IPS-11a (cell line): ENCODE results near the gene PRRC2B.
"Not testable (repeated sequence)": the region's sequence is repeated elsewhere in the genome, so short reads cannot be mapped to it uniquely, and the experiment has no call there.

Experiments used
- H3K4me3 ChIP-seq: one replicate; pipeline ENCODE4 v1.5.1; 2013; ENCODE audit warnings: low read depth, low read length, control low read depth

PRRC2B gene

DNA sequence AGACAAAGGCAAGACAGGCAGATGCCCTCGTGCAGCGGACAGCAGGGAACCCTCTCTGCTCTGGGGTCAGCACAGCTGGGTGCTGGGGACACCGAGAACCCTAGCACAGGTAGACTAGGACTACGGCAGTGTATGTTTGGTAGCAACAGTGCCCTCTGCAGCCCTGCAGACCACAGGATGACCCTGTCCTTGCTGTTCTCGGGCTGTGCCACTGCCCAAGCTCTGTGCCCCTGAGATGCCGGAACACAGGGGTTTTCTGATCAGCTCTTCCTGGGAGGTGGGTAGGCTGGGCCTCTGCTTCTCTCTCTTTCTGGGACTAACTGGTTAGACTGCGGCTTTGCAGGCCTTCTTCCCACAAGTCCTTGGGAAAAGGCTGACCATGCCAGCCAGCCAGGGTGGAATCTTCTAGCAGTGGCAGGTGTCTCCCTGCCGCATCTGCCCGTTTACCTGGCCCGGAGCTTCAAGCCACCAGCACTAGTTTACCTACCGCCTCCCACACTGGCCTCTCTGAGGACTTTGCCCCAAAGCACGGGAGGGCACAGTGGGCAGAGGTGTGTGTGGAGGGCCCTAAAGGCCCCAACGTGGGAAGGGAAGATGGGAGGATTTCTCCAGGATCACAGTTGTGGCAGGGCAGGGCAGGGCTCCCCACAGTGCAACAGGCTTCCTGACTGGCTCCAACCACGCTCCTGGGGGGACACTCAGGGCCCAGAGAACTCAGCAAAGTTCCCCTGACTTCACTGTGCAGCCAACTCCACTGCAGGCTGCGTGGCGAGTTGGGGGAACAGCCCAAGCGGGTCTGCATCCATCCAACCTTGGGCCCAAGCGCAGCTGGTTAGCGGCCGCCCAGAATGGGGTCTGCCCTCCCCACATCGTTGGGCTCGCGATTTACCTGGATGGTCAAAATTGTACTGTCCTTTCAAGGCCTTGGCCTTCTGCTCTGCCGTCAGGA lies 136.0 kb downstream of the PRRC2B start:
- peak overlapping the region; percentile 70 for H3K4me3 ChIP-seq

DNA sequence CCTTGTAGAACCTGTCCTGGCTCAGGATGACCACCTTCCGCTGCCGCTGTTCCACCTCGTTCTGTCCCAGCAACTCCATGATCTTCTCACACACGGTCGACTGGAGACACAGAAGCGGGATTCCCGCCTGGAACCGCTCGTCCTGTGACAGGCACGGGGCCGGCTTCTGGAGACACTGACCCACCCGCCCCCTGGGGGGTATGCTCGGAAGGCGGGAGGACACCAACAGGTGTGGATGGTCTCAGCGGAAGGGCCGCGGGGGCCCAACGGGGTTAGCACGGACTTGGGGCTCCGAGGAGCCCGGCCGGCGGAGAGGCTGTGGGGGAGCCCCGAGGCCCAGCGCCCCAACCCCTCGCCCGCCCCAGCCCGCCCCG lies 136.6 kb downstream of the PRRC2B start:
- peak overlapping the region; percentile 70 for H3K4me3 ChIP-seq

DNA sequence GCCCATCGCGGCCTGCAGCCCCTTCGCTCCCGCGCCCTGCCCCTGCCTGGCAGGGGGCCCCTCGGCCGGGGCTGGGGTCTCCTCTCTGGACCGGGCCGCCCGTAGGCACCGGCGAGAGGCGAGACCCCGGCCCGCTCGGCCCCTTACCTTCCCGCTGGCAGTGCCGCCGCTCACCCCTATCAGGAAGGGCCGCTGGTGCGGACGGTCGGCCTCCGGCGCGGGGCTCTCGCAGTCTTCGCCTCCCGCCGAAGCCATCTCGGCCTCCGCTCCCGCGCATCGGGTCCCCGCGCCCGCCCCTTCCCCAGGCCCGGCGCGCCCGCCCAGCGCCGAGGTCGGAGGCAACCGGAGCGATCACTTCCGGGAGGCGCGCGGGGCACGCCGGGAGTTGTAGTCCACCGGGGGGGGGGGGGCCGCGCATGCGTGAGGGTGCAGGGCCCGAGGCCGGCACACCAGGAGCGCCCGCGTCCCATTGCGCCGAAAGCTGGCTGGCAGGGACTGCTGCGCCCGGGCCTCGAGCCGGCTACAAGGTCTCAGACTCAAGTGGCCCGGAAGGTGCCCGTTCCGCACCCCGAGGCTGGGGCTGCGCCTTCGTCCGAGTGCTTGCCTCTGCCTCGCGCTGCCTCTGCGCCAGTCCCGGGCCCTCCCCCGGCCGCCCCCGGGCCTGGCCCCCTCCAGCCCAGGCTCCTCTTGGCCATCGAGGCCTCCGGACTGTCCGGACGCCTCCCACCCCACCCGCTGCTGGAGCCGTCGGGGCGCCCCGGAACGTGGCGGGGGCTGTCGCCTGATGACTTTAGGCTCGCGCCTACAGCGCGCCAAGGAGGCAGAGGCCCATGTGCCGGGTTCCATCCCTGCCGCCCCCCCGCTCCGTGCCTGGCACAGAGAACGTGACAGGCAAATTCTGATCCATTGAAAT lies 137.3 kb downstream of the PRRC2B start, which contains the start of gene UCK1:
Gene UCK1, minus strand, starts transcription at position 344 of the 913 bp plus-strand sequence. Its CDS starts 89 bp downstream, at position 255.
- H3K4me3 ChIP-seq: peak within 1 kb of the TSS; percentile 70

DNA sequence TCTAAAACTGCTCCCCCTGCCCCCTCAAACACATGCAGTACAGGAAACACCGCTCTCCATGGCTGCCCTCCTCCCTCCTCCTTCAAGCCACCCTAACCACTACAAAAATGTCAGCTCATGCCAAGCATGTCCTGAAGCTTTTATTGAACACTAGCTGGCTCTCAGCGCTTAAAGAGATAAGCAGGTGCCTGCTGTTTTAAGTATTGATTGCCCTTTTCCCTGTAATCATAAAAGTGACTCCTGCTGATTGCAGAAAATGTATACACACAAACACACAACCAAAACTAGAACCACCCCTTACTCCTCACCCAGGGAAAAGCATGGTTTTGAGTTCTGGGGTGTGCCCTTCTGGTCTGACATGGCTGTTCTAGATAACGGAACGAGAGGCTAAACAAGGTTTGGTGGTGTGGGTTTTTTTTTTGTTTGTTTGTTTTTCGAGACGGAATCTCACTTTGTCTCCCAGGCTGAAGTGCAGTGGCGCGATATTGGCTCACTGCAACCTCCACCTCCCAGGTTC lies 140.9 kb downstream of the PRRC2B start:
- no peak overlapping the region for H3K4me3 ChIP-seq

DNA sequence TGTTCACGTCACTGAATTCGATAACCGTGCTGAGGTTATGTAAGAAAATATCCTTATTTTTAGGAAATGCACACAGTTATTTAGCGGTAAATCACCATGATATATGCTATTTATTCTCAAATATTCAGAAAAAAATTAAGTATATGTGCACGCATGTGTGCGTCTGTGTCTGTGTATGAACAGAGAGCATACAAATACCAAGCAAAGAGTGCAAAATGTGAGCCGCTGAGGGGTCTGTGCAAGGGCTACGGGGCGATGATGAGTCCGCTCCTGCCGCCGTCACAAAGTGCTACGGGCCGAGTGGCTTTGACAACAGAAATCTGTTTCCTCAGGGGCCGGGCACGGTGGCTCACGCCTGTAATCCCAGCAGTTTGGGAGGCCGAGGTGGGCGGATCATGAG lies 144.1 kb downstream of the PRRC2B start:
- no peak overlapping the region for H3K4me3 ChIP-seq

DNA sequence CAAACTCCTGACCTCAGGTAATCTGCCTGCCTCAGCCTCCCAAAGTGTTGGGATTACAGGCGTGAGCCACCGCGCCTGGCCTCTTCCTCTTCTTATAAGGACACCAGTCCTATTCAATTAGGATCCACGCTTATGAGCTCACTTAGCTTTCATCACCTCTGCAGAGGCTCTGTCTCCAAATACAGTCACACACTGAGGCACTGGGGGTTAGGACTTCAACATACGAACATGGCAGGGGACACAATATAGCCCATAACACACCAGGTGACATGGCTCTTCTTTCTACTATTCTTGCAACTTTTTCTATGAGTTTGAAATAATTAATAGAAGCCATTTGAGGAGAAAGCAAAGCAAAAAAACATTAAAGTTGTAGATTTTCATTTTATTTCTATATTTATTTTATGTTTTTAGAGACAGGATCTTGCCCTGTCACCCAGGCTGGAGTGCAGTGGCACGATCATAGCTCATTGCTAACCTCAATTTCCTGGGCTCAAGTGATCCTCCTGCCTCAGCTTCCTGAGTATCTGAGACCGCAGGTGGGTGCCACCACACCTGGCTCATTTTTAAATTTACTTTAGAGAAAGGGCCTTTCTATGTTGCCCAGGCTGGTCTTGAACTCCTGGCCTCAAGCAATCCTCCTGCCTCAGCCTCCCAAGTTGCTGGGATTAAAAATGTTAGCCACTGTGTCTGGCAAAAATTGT lies 145.5 kb downstream of the PRRC2B start:
- no peak overlapping the region for H3K4me3 ChIP-seq

DNA sequence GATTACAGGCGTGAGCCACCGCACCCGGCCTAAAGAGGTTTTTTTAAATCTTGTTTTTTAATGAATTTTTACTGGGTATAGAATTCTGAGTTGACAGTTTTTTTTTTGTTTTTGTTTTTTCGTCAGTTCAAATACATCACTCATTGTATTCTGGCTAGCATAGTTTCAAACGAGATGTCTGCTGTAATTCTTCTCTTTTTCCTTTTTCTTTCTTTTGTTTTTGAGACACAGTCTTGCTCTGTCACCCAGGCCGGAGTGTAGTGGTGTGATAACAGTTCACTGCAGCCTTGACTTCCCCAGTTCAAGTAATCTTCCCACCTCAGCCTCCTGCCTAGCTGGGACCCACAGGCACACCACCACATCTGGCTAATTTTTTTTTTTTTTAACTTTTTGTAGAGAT lies 149.3 kb downstream of the PRRC2B start:
- no peak overlapping the region for H3K4me3 ChIP-seq

DNA sequence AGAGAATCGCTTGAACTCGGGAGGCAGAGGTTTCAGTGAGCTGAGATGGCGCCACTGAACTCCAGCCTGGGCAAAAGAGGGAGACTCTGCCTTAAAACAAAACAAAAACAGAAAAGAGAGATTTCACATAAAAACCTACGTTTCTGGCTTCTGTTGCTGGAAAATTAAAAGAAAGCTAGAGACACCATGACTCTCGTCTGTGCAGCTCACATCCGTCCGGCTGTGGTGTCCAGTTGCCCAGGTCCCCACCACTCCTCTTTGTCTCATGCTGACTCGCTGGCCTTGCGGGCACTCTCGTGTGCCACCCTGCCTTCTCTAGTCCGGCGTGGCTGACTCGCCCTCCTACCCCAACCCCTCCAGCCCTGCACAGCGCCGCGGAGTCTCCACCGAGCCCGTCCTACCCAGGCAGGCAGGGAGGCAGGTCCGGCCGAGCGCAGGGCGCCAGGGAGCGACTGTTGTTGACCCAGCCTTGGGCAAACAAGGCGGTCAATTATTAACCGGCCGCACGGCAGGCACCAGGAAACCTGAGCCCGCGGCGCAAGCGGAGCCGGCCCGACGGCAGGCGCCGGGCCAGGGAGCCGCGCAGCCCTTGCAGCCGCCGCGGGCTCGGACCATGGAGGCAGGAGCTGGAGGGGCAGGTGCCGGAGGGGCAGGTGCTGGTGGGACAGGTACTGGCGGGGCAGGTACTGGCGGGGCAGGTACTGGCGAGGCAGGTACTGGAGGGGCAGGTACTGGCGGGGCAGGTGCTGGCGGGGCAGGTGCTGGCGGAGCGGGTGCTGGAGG lies 151.3 kb downstream of the PRRC2B start, which contains the start of gene PRRT1B:
Gene PRRT1B, plus strand, starts transcription at position 521 of the 783 bp plus-strand sequence. Its CDS starts 93 bp downstream, at position 614.
- H3K4me3 ChIP-seq: peak within 1 kb of the TSS; percentile 17

DNA sequence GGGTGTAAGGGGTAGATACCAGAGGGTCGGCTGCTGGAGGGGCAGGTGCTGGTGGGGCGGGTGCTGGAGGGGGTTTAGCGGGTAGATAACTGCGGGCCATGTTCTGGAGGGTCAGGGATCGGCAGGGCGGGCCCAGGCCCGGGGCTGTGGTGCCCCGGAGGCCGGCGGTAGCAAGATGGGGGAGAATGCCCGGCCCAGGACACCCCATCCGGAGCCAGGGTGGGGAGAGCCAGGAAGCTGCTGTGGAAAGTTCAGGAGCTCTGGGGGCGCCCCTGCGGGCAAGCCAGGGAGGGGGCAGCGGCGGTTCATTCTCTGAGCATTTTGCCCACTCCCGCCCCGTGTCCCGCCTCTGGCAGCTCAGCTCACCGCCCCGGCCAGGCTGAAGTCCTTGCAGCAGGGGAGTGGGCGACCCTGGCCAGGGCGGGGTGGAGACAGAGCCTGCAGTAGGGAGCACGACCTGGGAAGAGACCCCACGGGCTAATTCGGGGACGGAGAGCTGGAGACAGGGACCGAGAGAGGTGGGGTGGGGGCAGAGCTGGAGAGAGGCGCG lies 152.0 kb downstream of the PRRC2B start:
- peak overlapping the region; percentile 17 for H3K4me3 ChIP-seq

DNA sequence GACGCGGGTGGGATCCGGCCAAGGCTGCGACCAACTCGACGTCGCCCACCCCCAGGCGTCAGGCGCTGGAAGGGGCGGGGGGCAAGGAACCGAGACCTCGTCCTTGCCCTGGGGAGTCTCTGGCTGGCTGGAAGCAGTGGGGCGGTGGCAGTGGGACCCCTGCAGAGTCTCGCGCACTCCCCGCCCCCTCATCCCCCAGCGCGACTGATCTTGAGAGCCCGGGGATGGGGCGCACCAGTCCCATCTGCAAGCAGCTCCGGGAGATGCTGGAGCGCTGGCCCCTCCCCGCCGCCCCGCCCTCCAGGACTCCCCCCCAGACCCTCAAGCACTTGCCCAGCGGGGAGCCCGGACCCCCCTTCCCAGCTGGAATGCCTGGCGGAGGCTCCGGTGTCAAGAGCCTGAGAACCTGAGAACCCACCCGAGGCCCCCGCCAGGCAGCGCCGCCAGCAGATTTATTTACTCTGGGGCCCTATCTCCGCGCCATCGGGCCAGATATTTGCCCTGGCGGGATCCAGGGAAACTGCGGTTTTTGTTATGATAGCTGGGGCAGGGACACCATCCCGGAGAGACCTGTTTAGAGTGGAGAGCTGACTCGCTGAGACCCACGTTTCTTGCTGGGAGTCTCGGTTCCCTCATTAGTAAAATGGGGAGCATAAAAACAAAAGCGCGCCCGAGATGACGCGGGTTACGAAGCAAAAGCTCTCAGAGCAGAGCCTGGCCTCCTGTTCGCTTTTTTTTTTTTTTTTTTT lies 152.6 kb downstream of the PRRC2B start:
- peak overlapping the region; percentile 17 for H3K4me3 ChIP-seq

DNA sequence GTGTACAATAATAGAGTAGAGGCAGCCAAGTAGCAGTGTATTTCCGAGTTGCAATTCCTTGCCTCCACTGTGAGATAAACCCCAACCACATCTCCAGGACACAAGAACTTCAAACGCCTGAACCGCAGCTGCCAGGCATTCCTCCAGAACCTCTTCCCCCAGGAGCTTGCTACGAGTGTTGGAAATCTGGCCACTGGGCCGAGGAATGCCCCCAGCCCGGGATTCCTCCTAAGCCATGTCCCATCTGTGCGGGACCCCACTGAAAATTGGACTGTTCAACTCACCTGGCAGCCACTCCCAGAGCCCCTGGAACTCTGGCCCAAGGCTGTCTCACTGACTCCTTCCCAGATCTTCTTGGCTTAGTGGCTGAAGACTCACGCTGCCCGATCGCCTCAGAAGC lies 155.3 kb downstream of the PRRC2B start:
- not testable (repeated sequence) for H3K4me3 ChIP-seq
